ENCODE measurements around the gene RPIA.
A peak's percentile ranks its signal among the peaks of the same experiment; 100 is the strongest.
"Not testable (repeated sequence)": the region's sequence is repeated elsewhere in the genome, so short reads cannot be mapped to it uniquely, and the experiment has no call there.

RPIA gene

GRCh38 chr2:88737385-88737784 is 45.9 kb downstream of the RPIA start:
- DNase-seq, result no peak

DNA sequence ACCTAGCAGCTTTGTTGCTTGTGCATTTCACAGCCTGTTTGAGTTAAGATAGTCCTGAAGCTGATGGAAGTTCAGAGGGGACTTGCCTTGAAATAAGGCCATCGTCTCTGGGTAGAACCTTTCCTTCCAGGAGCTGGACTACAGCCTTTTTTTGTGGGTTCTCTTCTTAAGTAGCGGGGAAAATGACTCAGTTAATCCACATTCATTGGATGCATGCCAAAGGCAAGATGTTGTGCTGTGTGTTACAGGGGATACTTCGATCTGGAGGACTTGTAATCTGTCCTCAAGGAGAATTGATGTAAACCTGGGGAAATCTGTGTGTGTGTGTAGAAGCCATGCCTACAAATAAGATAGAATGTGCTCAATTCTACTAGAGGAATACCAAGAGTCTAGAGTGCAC is 46.8 kb downstream of the RPIA start:
- no peak for DNase-seq

- peak; percentile 73 for DNase-seq
Measured at GRCh38 chr2:88739985-88740600, 48.6 kb downstream of the RPIA start.

DNA sequence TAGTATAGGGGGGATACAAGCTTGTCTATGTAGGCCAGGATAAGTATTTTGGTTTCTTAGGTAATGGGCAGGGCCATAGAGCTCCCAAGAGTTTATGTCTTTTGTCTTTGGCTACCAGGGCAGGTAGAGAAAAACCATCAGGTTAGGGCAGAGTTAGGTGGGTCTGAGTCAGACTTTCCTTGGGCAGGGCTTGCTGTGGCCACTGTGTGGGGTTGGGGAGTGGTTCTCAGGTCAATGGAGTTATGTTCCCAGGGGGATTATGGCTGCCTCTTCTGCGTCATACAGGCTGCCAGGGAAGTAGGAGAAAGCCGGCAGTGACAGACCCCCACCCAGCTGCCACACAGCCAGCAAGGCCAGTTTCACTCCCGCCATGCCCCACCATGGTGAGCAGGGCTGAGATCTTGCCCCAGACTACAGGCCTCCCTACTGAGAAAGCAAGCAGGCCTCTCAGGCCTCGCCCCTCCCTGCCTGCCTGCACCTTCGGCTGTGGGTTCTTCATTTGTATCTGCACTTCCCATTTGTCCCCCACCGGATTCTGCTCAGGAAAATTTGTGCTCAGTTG is 55.5 kb downstream of the RPIA start:
- DNase-seq, result no peak

GRCh38 chr2:88747990-88748389 is 56.5 kb downstream of the RPIA start:
- DNase-seq, result no peak

DNA sequence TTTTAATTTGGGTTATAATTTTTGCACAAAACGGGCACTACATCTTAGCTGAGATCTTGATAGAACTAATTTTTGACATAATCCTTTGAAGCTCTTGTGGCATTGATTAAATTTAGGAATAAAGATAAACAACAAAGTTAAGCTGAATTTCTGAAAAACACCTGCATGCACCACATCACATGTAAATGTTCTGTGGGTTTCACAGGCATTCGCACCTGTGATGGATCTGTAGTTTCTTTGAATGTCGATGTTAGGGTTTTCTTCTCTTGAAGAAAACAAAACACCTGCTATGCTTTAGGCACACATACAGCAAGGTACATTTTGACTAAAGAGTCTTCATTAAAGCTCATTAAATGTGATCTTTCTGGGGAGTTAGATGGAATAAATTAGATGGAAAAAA is 60.3 kb downstream of the RPIA start:
- DNase-seq, result no peak

- DNase-seq, result peak; percentile 14
Measured at GRCh38 chr2:88753833-88754584, 62.5 kb downstream of the RPIA start.

DNA sequence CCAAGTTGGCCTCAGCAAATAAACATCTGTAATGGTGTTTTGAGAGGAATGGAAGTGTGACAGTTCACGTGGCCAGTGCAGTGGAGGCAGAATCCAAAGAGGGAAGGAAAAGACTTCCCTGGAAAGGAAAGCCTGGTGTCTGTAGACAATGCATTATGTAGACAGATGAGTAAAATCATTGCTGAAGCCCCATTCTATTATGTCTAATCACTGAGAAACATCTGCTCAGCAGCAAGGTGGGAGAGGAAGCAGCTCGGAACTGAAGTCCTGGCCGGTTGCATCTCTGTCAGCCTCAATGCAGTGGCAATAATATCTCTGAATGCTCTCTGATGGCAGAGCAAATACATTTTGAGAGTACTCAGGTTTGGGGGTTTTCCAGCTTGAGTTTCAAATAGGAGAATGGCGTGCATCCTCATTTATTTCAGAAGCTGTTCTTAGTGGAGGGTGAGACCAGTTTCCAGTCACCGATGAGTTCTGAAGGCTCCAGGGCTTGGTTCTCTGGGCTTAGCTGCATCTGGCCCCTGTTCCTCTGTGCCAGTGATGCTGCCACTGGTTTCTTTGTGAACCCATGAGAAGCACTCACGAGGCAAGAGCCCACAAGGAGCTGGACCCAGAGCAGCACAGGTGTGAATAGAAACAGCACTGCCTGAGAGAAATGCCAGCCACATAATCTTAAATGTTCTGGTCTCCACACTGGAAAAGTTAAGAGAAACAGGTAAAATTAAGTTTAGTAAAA is 63.3 kb downstream of the RPIA start:
- DNase-seq, result no peak

- DNase-seq, result no peak
Measured at GRCh38 chr2:88755836-88756235, 64.4 kb downstream of the RPIA start.

GRCh38 chr2:88757025-88757424 is 65.6 kb downstream of the RPIA start:
- no peak for DNase-seq

DNA sequence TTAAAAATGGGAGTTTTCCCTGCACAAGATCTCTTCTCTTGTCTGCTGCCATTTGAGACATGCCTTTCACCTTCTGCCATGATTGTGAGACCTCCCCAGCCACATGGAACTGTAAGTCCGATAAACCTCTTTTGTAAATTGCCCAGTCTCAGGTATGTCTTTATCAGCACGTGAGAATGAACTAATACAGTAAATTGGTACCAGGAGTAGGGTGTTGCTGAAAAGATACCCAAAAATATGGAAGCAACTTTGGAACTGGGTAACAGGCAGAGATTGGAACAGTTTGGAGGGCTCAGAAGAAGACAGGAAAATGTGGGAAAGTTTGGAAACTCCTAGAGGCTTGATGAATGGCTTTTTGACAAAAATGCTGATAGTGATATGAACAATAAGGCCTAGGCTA is 67.2 kb downstream of the RPIA start:
- not testable (repeated sequence) for DNase-seq

GRCh38 chr2:88760819-88761598 is 69.5 kb downstream of the RPIA start:
- DNase-seq, result no peak

GRCh38 chr2:88764141-88764849 is 72.8 kb downstream of the RPIA start:
- no peak for DNase-seq

GRCh38 chr2:88764850-88765153 is 73.3 kb downstream of the RPIA start:
- DNase-seq, result no peak

- DNase-seq, result no peak
Measured at GRCh38 chr2:88765154-88765888, 73.8 kb downstream of the RPIA start.

DNA sequence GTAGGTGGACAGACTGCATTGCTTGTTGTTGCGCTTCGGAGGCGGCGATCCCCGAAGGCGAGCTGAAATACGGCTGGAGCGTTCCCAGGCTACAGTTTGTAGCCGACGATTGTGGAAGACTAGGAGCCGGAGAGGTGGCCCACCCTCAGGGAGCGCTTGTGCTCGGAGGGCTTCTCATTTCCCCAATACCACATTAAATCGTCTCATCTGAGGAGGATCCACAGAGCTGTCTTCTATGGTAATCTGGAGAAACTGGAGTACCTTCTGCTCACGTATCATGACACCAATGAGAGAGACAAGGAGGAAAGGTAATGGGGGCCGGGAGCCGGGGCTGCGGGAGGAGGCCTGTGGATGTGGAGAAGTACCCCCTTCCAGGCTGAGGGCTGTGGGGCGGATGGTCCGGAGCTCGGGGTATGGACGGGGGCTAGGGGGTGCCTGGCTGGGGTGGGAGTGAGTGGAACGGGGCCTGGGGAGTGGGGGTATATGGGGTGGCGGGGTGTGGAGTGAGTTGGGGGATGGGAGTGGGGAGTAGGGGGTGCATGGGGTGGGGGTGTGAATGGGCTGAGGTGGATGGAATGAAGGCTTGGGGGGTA is 74.5 kb downstream of the RPIA start:
- not testable (repeated sequence) for DNase-seq

GRCh38 chr2:88770016-88770415 is 78.5 kb downstream of the RPIA start:
- peak; percentile 18 for DNase-seq

- not testable (repeated sequence) for DNase-seq
Measured at GRCh38 chr2:88773233-88774028, 82.0 kb downstream of the RPIA start.

- not testable (repeated sequence) for DNase-seq
Measured at GRCh38 chr2:88789213-88789612, 97.7 kb downstream of the RPIA start.

GRCh38 chr2:88795932-88796331 is 104.5 kb downstream of the RPIA start:
- DNase-seq, result not testable (repeated sequence)

All from OCI-M1 (cell line).